Fibroblast of lung (primary cell): ENCODE results near the gene NAPB. TPM values are rescaled to one million over a fixed set of nuclear protein-coding genes. Genes with fewer than 3 reads are reported as not detected.

Experiments used
- DNase-seq, 2 donors: peaks; one replicate each; pipeline versions ENCODE4 v3.0.0 to v3.0.0-alpha.2; 2010; ENCODE audit warnings: low read depth in 2 of 2
- H2AFZ ChIP-seq: 2 replicates; pipeline ENCODE4 v1.5.1; 2012; ENCODE audit warnings: low read length, control low read depth, inconsistent platforms
- H3K27ac ChIP-seq: 2 replicates; pipeline ENCODE4 v1.5.1; 2011; ENCODE audit warnings: low read length, control low read depth; ENCODE audit not compliant: insufficient read depth
- H3K27me3 ChIP-seq: 2 replicates; pipeline ENCODE4 v1.5.1; 2011; ENCODE audit warnings: mild to moderate bottlenecking, low read length; ENCODE audit not compliant: control insufficient read depth, insufficient read depth
- H3K36me3 ChIP-seq: 2 replicates; pipeline ENCODE4 v1.5.1; 2011; ENCODE audit warnings: low read length; ENCODE audit not compliant: control insufficient read depth, insufficient read depth
- H3K4me1 ChIP-seq: 2 replicates; pipeline ENCODE4 v1.5.1; 2011; ENCODE audit warnings: low read length; ENCODE audit not compliant: control insufficient read depth, insufficient read depth; ENCODE audit errors: extremely low read depth
- H3K4me2 ChIP-seq: 2 replicates; pipeline ENCODE4 v1.5.1; 2011; ENCODE audit warnings: low read length, control low read depth; ENCODE audit not compliant: insufficient read depth; ENCODE audit errors: extremely low read depth
- H3K4me3 ChIP-seq, 4 experiments: fragments of 200-600 bp in 1 of 4; sonication (generic) in 1 of 4; replicated peaks in 1 of 4; 2 replicates each; pipeline ENCODE4 v1.5.1; 2011 to 2016; ENCODE audit warnings: low read length in 4 of 4, low read depth in 3 of 4, mild to moderate bottlenecking in 3 of 4, control low read depth in 2 of 4, inconsistent platforms in 1 of 4, mixed read lengths in 1 of 4; ENCODE audit not compliant: insufficient read depth in 1 of 4; ENCODE audit errors: control extremely low read depth in 1 of 4
- H3K79me2 ChIP-seq: 2 replicates; pipeline ENCODE4 v1.5.1; 2012; ENCODE audit warnings: mild to moderate bottlenecking, low read length, inconsistent platforms; ENCODE audit not compliant: control insufficient read depth, insufficient read depth
- H3K9ac ChIP-seq: 2 replicates; pipeline ENCODE4 v1.5.1; 2011; ENCODE audit warnings: mild to moderate bottlenecking, low read length, control low read depth; ENCODE audit not compliant: insufficient read depth
- H3K9me3 ChIP-seq: 2 replicates; pipeline ENCODE4 v1.5.1; 2012; ENCODE audit warnings: low read depth, low read length; ENCODE audit not compliant: control insufficient read depth, insufficient read depth
- H4K20me1 ChIP-seq: 2 replicates; pipeline ENCODE4 v1.5.1; 2011; ENCODE audit warnings: low read length; ENCODE audit not compliant: control insufficient read depth, insufficient read depth; ENCODE audit errors: extremely low read depth
- CTCF ChIP-seq, 2 donors: IDR thresholded peaks in 1 of 2; conservative IDR thresholded peaks in 1 of 2; 1 replicate in 1 of 2; 2 replicates in 1 of 2; pipeline ENCODE4 v1.5.1; 2011 to 2012; ENCODE audit warnings: low read length in 2 of 2, control low read depth in 1 of 2, inconsistent platforms in 1 of 2, low read depth in 1 of 2, mild to moderate bottlenecking in 1 of 2
- EZH2 ChIP-seq: IDR thresholded peaks from 2 replicates; pipeline ENCODE4 v1.5.1; 2012; ENCODE audit warnings: low read length, control low read depth, mild to moderate bottlenecking; ENCODE audit errors: missing control alignments
- polyA plus RNA-seq, 2 donors: library from polyadenylated mRNA; depleted of rRNA in 1 of 2; stranded (reverse) in 1 of 2; unstranded in 1 of 2; fragments of >200 nt; gene quantifications; 2 replicates each; pipeline ENCODE4 v1.2.1, GENCODE V29; 2011 to 2012; ENCODE audit warnings: missing spikeins in 1 of 2
- total RNA-seq: library from RNA; depleted of rRNA; stranded (reverse); fragments of >200 nt; gene quantifications from 2 replicates; pipeline ENCODE4 v1.2.1, GENCODE V29; 2014

Gene NAPB
- total and polyA plus RNA-seq, 2 donors (not counting 1 experiment from before 2014, with no cell fraction given), result 5.1 to 12.6 TPM

- Histone ChIP-seq H3K27ac (no peak overlapping the region), H4K20me1 (no peaks in the 10 kb centered on the region), H3K4me3 (no peak overlapping the region), H3K79me2 (peaks cover 3% of the 10 kb centered on the region), H3K4me1 (peaks cover 5% of the 10 kb centered on the region), H3K36me3 (no peaks in the 10 kb centered on the region), H3K4me2 (no peak overlapping the region), H3K9ac (no peak overlapping the region), H2AFZ (no peak overlapping the region), H3K9me3 (no peaks in the 10 kb centered on the region), H3K27me3 (peaks cover 7% of the 10 kb centered on the region)
- TF ChIP-seq CTCF (conservative IDR thresholded peaks at IDR 0.05 in 1 of 2, IDR thresholded peaks at IDR 0.05 in 1 of 2; ENCODE audit: low read depth in 1 of 2, low read length in 2 of 2), result no peak
- TF ChIP-seq EZH2, result no peak
- DNase-seq, result no peak
Measured at GRCh38 chr20:23346002-23346401, 75.3 kb downstream of the NAPB start.

GRCh38 chr20:23344336-23344735 is 77.0 kb downstream of the NAPB start:
- H2AFZ ChIP-seq, result no peak overlapping the region
- peaks cover 7% of the 10 kb centered on the region for H3K27me3 ChIP-seq
- TF ChIP-seq CTCF (conservative IDR thresholded peaks at IDR 0.05 in 1 of 2, IDR thresholded peaks at IDR 0.05 in 1 of 2; ENCODE audit: low read depth in 1 of 2, low read length in 2 of 2) (no peak), EZH2 (no peak)
- H3K4me3 ChIP-seq, result no peak overlapping the region
- H3K27ac ChIP-seq, result no peak overlapping the region
- H4K20me1 ChIP-seq, result no peaks in the 10 kb centered on the region
- no peak for DNase-seq
- no peaks in the 10 kb centered on the region for H3K79me2 ChIP-seq
- no peak overlapping the region for H3K9ac ChIP-seq
- H3K36me3 ChIP-seq, result no peaks in the 10 kb centered on the region
- no peaks in the 10 kb centered on the region for H3K9me3 ChIP-seq
- H3K4me2 ChIP-seq, result no peak overlapping the region
- H3K4me1 ChIP-seq, result peaks cover 4% of the 10 kb centered on the region

GRCh38 chr20:23343590-23343989 is 77.7 kb downstream of the NAPB start:
- Histone ChIP-seq H3K27ac (no peak overlapping the region), H3K4me2 (no peak overlapping the region), H4K20me1 (no peaks in the 10 kb centered on the region), H3K27me3 (peaks cover 7% of the 10 kb centered on the region), H3K9me3 (no peaks in the 10 kb centered on the region), H3K4me1 (no peaks in the 10 kb centered on the region), H2AFZ (no peak overlapping the region), H3K4me3 (no peak overlapping the region), H3K9ac (no peak overlapping the region), H3K36me3 (no peaks in the 10 kb centered on the region), H3K79me2 (no peaks in the 10 kb centered on the region)
- no peak for TF ChIP-seq EZH2
- TF ChIP-seq CTCF (conservative IDR thresholded peaks at IDR 0.05 in 1 of 2, IDR thresholded peaks at IDR 0.05 in 1 of 2; ENCODE audit: low read depth in 1 of 2, low read length in 2 of 2), result no peak
- no peak for DNase-seq
